HL-60/S4 treated with retinoic acid at 250 ng/mL for 4 days and 3 days (cell line): Measurements from ENCODE around the gene CD164.

Experiments
- in situ Hi-C: fragments of 300-500 bp; cut with MboI; formaldehyde crosslinking; loops from 2 replicates; pipeline ENCODE4 v1.7.0; 2022; ENCODE audit warnings: low sequenced_read_pairs

CD164 gene

GRCh38 chr6:109381747-109382575, at the start of gene CD164:
CD164 (minus strand) TSS chr6:109382467; CDS start chr6:109382378, 89 bp downstream.
- in situ Hi-C loops, result loop anchor here (25.0 kb wide), 1 partner anchor 845 kb away; no protein-coding TSS in a partner anchor

- in situ Hi-C loops, result no loop called here
Observed at GRCh38 chr6:109429496-109429895, 47.2 kb upstream of the CD164 start.

- in situ Hi-C loops, result no loop called here
Observed at GRCh38 chr6:109428889-109429477, 46.7 kb upstream of the CD164 start.

- in situ Hi-C loops, result no loop called here
Observed at GRCh38 chr6:109424946-109425345, 42.7 kb upstream of the CD164 start.

- in situ Hi-C loops, result no loop called here
Observed at GRCh38 chr6:109421184-109421583, 38.9 kb upstream of the CD164 start.

- in situ Hi-C loops, result no loop called here
Observed at GRCh38 chr6:109420751-109421150, 38.5 kb upstream of the CD164 start.

GRCh38 chr6:109417646-109418045, 35.4 kb upstream of the CD164 start:
- in situ Hi-C loops, result no loop called here

GRCh38 chr6:109411034-109411433, 28.8 kb upstream of the CD164 start:
- in situ Hi-C loops, result no loop called here

GRCh38 chr6:109406196-109406595, 23.9 kb upstream of the CD164 start:
- in situ Hi-C loops, result no loop called here

- in situ Hi-C loops, result loop anchor here (25.0 kb wide), 1 partner anchor 860 kb away; no protein-coding TSS in a partner anchor
Observed at GRCh38 chr6:109397020-109397419, 14.8 kb upstream of the CD164 start.

- in situ Hi-C loops, result loop anchor here (25.0 kb wide), 1 partner anchor 859 kb away; no protein-coding TSS in a partner anchor
Observed at GRCh38 chr6:109396046-109396718, 13.9 kb upstream of the CD164 start.

- in situ Hi-C loops, result loop anchor here (25.0 kb wide), 1 partner anchor 857 kb away; no protein-coding TSS in a partner anchor
Observed at GRCh38 chr6:109393886-109394281, 11.6 kb upstream of the CD164 start.

- in situ Hi-C loops, result loop anchor here (25.0 kb wide), 1 partner anchor 856 kb away; no protein-coding TSS in a partner anchor
Observed at GRCh38 chr6:109393157-109393885, 11.1 kb upstream of the CD164 start.

- in situ Hi-C loops, result loop anchor here (25.0 kb wide), 1 partner anchor 852 kb away; no protein-coding TSS in a partner anchor
Observed at GRCh38 chr6:109389650-109390274, 7.5 kb upstream of the CD164 start.

GRCh38 chr6:109388265-109388664, 6.0 kb upstream of the CD164 start:
- in situ Hi-C loops, result loop anchor here (25.0 kb wide), 1 partner anchor 851 kb away; no protein-coding TSS in a partner anchor

- in situ Hi-C loops, result loop anchor here (25.0 kb wide), 1 partner anchor 846 kb away; no protein-coding TSS in a partner anchor
Observed at GRCh38 chr6:109383438-109383940, 1.2 kb upstream of the CD164 start.

GRCh38 chr6:109382576-109383437, 540 bp upstream of the CD164 start:
- in situ Hi-C loops, result loop anchor here (25.0 kb wide), 1 partner anchor 846 kb away; no protein-coding TSS in a partner anchor

GRCh38 chr6:109381061-109381746, 1.1 kb downstream of the CD164 start:
- in situ Hi-C loops, result loop anchor here (25.0 kb wide), 1 partner anchor 844 kb away; no protein-coding TSS in a partner anchor
